Measurements from ENCODE around the gene PTPRB.

PTPRB gene

DNA sequence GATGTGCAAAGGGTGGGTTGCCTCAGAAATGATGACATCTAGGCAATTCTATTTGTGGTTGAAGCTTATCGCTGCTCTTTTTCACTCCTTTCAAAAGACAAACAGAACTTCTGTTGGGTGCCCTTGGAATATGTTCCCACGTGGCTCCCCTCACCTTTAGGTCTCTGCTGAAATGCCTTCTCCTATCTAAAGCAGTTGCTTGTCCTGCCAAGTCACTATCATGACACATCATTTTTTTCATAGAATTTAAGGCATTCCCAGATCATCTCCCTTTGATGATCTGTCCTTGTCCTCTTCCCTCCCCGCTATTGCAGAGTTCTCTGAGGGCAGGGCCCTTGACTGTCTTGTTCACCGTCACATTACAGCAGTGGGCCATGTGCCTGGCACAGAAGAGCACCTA lies 75.7 kb downstream of the PTPRB start (continued):
- TF ChIP-seq PRDM10 (tag by site-specific recombination; IDR thresholded peaks at IDR 0.05) (no peak), KLF7 (tag by site-specific recombination; IDR thresholded peaks at IDR 0.05; ENCODE audit: borderline replicate concordance) (no peak)

- Histone ChIP-seq H3K27ac (ENCODE audit: extremely low read depth, low read depth, low read length) (no peak overlapping the region), H3K4me3 (ENCODE audit: low read depth, low read length) (no peak overlapping the region), H3K36me3 (ENCODE audit: control insufficient read depth in 2 of 2, insufficient read depth in 1 of 2, low read length in 2 of 2) (no peaks in the 10 kb centered on the region), H3K4me1 (ENCODE audit: control insufficient read depth, insufficient read depth, low read length) (no peaks in the 10 kb centered on the region), H3K9me3 (ENCODE audit: control insufficient read depth, insufficient read depth, low read depth, low read length) (no peaks in the 10 kb centered on the region)
- ChIA-PET POLR2A (no interaction called here), CTCF (interaction anchor here (0.7 to 1.5 kb wide), 3 partner anchors 15 to 660 kb away, joined by 3 read pairs; no protein-coding TSS in a partner anchor)
- TF ChIP-seq, protein P1, sequence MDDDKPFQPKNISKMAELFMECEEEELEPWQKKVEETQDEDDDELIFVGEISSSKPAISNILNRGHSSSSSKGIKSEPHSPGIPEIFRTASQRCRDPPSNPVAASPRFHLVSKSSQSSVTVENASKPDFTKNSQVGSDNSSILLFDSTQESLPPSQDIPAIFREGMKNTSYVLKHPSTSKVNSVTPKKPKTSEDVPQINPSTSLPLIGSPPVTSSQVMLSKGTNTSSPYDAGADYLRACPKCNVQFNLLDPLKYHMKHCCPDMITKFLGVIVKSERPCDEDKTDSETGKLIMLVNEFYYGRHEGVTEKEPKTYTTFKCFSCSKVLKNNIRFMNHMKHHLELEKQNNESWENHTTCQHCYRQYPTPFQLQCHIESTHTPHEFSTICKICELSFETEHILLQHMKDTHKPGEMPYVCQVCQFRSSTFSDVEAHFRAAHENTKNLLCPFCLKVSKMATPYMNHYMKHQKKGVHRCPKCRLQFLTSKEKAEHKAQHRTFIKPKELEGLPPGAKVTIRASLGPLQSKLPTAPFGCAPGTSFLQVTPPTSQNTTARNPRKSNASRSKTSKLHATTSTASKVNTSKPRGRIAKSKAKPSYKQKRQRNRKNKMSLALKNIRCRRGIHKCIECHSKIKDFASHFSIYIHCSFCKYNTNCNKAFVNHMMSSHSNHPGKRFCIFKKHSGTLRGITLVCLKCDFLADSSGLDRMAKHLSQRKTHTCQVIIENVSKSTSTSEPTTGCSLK (tag by site-specific recombination; IDR thresholded peaks at IDR 0.05) = no peak
- no peak for TF ChIP-seq KLF16 (tag by site-specific recombination; IDR thresholded peaks at IDR 0.05)
- no peak for TF ChIP-seq IKZF3 (tag by site-specific recombination; IDR thresholded peaks at IDR 0.05)
- no peak for TF ChIP-seq REPIN1 (tag by site-specific recombination; IDR thresholded peaks at IDR 0.05; ENCODE audit: low read depth)
- TF ChIP-seq HOXD13 (CRISPR knock-in tag; IDR thresholded peaks at IDR 0.05; ENCODE audit: borderline replicate concordance) = no peak
- no peak for TF ChIP-seq ZBTB21 (tag by site-specific recombination; IDR thresholded peaks at IDR 0.05)
- no peak for TF ChIP-seq ZNF600 (tag by site-specific recombination; IDR thresholded peaks at IDR 0.05)
- TF ChIP-seq, protein P2, sequence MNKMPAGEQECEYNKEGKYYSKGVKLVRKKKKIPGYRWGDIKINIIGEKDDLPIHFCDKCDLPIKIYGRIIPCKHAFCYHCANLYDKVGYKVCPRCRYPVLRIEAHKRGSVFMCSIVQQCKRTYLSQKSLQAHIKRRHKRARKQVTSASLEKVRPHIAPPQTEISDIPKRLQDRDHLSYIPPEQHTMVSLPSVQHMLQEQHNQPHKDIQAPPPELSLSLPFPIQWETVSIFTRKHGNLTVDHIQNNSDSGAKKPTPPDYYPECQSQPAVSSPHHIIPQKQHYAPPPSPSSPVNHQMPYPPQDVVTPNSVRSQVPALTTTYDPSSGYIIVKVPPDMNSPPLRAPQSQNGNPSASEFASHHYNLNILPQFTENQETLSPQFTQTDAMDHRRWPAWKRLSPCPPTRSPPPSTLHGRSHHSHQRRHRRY (tag by site-specific recombination; IDR thresholded peaks at IDR 0.05) = no peak
- no peak for TF ChIP-seq ZNF121 (tag by site-specific recombination; IDR thresholded peaks at IDR 0.05)
- TF ChIP-seq ZBTB1 (tag by site-specific recombination; IDR thresholded peaks at IDR 0.05) = no peak
- TF ChIP-seq ZNF624 (tag by site-specific recombination; IDR thresholded peaks at IDR 0.05) = no peak
- TF ChIP-seq ZNF692 (tag by site-specific recombination; IDR thresholded peaks at IDR 0.05) = no peak
- TF ChIP-seq, protein P3, sequence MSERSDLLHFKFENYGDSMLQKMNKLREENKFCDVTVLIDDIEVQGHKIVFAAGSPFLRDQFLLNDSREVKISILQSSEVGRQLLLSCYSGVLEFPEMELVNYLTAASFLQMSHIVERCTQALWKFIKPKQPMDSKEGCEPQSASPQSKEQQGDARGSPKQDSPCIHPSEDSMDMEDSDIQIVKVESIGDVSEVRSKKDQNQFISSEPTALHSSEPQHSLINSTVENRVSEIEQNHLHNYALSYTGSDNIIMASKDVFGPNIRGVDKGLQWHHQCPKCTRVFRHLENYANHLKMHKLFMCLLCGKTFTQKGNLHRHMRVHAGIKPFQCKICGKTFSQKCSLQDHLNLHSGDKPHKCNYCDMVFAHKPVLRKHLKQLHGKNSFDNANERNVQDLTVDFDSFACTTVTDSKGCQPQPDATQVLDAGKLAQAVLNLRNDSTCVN (tag by site-specific recombination; optimal IDR thresholded peaks at IDR 0.05) = no peak
- TF ChIP-seq ZBTB7A (tag by site-specific recombination; IDR thresholded peaks at IDR 0.05; ENCODE audit: low read depth) = no peak
- no peak for TF ChIP-seq ZNF18 (tag by site-specific recombination; IDR thresholded peaks at IDR 0.05)
- TF ChIP-seq, protein P4, sequence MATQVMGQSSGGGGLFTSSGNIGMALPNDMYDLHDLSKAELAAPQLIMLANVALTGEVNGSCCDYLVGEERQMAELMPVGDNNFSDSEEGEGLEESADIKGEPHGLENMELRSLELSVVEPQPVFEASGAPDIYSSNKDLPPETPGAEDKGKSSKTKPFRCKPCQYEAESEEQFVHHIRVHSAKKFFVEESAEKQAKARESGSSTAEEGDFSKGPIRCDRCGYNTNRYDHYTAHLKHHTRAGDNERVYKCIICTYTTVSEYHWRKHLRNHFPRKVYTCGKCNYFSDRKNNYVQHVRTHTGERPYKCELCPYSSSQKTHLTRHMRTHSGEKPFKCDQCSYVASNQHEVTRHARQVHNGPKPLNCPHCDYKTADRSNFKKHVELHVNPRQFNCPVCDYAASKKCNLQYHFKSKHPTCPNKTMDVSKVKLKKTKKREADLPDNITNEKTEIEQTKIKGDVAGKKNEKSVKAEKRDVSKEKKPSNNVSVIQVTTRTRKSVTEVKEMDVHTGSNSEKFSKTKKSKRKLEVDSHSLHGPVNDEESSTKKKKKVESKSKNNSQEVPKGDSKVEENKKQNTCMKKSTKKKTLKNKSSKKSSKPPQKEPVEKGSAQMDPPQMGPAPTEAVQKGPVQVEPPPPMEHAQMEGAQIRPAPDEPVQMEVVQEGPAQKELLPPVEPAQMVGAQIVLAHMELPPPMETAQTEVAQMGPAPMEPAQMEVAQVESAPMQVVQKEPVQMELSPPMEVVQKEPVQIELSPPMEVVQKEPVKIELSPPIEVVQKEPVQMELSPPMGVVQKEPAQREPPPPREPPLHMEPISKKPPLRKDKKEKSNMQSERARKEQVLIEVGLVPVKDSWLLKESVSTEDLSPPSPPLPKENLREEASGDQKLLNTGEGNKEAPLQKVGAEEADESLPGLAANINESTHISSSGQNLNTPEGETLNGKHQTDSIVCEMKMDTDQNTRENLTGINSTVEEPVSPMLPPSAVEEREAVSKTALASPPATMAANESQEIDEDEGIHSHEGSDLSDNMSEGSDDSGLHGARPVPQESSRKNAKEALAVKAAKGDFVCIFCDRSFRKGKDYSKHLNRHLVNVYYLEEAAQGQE (tag by site-specific recombination; IDR thresholded peaks at IDR 0.05) = no peak
- TF ChIP-seq CTCF (tag by site-specific recombination; IDR thresholded peaks at IDR 0.05) = no peak
Measured at GRCh38 chr12:70560671-70561070, 76.6 kb downstream of the PTPRB start.

All from HEK293 (cell line).